HG03432 (cell line): ENCODE data around the gene KCNK2.

Experiments used
- ATAC-seq: cut with Tn5 transposase; IDR thresholded peaks from one replicate; pipeline ENCODE4 v1.9.1; 2021; ENCODE audit warnings: mild to moderate bottlenecking, moderate library complexity; ENCODE audit not compliant: unreplicated experiment

KCNK2 gene

GRCh38 chr1:215251428-215251827, 168.9 kb downstream of the KCNK2 start:
- ATAC-seq: no peak

GRCh38 chr1:215252164-215252563, 169.6 kb downstream of the KCNK2 start:
- ATAC-seq: no peak

DNA sequence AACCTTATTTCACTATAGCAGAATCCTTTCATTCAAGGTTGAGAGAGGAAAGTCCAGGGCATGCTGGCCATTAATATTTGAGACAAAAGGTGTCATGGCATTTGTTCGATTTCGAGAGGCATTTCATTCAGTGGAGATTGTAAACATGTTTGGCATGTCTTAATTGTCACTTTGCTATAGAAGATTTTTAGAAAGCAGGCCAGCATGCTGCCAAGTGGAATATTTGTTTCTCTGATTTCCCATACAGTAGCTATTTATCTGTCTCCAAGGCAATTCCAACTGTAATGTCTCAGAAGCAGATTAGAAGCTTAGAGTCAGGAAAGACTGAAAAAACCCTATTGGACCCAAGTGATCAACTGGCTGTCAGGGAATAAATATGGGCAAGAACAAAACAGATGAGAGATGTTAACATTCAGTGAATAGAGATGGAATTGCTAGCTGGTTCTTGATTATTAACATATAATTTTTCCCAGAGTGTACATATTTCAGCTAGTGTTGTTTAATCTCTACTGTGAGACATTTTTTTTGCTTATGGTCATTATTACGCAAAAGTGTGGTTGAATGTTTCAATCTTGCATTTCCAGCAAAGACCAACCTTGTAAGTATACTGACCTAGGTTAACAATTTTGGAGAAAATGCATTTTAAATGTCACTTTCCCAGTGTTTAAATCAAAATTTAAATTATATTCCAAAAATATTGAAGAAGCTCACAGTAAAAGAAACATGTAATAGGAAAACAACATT, 174.6 kb downstream of the KCNK2 start:
- ATAC-seq: no peak

DNA sequence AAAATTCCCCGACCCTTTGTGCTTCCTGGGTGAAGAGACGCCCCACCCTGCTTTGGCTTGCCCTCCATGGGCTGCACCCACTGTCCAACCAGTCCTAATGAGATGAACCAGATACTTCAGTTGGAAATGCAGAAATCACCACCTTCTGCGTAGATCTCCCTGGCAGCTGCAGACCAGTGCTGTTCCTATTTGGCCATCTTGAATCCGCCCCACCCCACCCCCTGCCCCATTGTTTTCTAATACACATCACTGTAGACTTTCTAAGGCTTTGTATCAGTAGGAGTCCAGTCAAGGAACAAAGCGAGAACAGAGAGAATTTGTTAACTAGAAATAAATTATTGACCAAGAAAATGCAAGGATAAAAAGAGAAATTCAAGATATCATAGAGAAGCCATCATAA, 178.2 kb downstream of the KCNK2 start:
- no peak for ATAC-seq

DNA sequence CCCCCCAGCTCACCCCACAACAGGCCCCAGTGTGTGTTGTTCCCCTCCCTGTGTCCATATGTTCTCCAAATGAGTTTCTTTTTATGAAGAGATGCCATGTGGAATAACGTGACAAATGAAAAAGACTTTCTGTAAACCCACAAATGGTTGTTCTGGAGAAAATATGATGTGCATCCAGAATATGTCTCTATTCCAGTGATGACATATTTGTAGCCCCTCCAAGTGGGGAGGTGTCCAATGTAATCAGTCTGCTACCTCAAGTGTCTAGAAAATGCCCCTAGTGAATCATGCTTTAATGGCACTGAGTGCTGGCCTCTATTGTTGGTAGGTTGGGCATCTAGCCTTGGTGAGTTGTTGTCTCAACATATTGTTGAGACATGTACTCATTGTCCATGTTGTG, 179.6 kb downstream of the KCNK2 start:
- ATAC-seq: no peak

- ATAC-seq: no peak
Observed at GRCh38 chr1:215263636-215264035, 181.1 kb downstream of the KCNK2 start.

- no peak for ATAC-seq
Observed at GRCh38 chr1:215264649-215265048, 182.1 kb downstream of the KCNK2 start.

DNA sequence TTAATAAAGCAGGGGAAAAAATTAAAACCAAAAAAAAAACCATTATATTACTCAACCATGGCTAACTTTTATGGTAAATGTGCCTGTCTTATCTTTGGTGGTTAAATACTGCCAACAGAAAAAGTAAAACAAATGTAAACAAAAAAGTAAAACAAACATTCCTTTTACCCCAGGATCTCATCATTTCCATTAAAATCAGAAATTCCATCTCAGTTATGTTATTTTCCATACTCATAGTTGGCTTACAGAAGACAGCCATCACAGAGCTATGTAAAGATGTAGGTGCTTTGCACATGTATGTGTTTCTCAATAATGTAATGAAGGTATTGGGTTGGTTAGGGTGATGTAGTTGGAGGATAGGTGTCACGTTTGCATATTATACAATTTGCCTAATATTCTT, 185.0 kb downstream of the KCNK2 start:
- no peak for ATAC-seq

GRCh38 chr1:215269955-215270354, 187.4 kb downstream of the KCNK2 start:
- ATAC-seq: no peak

- ATAC-seq: no peak
Observed at GRCh38 chr1:215273838-215274516, 191.4 kb downstream of the KCNK2 start.

DNA sequence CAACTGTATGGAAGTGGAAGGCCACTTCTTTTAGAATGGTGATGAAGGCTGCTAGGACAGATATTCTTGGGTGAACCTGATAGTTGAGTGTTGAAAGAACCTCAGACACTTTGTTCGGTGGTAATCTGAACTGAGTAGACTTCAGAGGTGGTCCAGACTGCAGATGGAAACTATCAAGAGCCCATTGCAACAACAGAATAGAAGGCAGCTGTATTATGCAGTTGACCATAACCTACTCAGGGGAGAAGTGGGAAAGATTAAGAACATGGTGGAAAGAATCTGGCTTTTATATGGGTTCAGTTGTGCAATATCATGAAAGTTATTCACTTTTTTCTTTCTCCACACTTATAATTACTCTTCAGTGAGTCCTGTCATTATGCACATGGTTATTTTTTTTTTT, 194.0 kb downstream of the KCNK2 start:
- ATAC-seq: no peak

DNA sequence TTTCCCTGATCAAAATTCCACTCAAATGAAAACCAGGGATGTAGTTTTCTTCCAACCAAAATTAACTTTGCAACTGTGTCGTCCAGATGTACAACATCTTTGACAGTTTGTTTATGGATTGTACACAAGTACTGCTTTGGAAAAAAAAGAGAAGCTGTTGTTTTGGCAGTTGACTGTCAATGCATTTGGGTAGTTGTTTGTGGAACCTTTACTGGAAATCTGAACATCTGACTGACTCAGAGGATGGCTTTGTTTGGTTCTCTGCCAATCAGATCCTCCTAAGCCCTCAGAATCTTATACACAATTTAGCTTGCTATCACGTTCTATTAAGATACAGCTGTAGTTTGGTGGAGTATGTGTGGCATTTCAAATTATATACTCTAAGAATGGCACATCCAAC, 195.0 kb downstream of the KCNK2 start:
- no peak for ATAC-seq

- ATAC-seq: no peak
Observed at GRCh38 chr1:215279682-215280081, 197.1 kb downstream of the KCNK2 start.

DNA sequence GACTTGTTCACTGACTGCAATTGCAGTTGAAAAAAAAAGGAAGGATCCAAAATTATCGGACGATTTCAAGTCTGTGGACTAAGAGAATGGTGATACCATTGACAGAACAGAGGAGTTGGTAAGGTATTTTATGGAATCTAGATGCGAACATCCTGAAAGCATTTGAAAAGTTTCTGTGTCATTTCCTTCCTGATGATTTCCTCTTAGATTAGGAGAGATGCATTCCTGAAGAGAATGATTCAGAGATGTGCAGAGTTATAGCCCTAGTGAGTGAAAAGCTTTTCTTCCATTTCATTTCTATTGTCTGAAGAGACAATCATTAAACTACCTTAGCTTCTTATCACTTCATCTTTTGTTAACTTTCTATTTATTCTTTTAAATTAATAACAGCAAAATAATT, 200.0 kb downstream of the KCNK2 start:
- ATAC-seq: no peak

- ATAC-seq: no peak
Observed at GRCh38 chr1:215285013-215285800, 202.7 kb downstream of the KCNK2 start.
